GM21529 (cell line): ENCODE results near the gene PPP1R8.
"Not testable (repeated sequence)": the region's sequence is repeated elsewhere in the genome, so short reads cannot be mapped to it uniquely, and the experiment has no call there.

Experiments used
- ATAC-seq: cut with Tn5 transposase; IDR thresholded peaks from one replicate; pipeline ENCODE4 v1.9.1; 2021; ENCODE audit not compliant: unreplicated experiment

The PPP1R8 gene

DNA sequence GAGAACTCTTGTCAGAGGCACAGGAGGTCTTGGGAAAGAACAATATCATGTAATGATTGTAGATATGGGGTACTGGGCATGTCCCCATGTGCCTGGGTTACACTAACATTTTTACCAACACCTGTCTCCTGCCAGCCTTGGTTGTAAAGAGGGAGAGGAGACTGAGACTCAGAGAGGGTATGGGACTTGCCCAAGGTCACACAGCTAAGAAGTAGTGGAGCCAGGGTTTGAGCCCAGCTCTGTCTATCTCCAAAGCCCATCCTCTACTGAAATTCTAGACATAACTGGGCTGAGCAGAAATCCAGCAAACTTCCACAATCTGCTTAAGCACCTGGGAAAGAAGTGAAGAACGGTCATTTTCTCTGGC lies 39.1 kb downstream of the PPP1R8 start:
- no peak for ATAC-seq

DNA sequence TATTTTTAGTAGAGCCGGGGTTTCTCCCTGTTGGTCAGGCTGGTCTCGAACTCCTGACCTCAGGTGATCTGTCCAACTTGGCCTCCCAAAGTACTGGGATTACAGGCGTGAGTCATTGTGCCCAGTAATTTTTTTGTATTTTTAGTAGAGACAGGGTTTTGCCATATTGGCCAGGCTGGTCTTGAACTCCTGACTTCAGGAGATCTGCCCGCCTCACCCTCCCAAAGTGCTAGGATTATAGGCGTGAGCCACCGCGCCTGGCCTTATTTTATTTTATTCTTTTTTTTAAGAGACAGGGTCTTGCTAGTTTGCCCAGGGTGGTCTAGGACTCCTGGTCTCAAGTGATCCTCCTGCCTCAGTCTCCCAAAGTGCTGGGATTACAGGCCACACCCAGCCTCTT lies 40.5 kb downstream of the PPP1R8 start:
- ATAC-seq = not testable (repeated sequence)

DNA sequence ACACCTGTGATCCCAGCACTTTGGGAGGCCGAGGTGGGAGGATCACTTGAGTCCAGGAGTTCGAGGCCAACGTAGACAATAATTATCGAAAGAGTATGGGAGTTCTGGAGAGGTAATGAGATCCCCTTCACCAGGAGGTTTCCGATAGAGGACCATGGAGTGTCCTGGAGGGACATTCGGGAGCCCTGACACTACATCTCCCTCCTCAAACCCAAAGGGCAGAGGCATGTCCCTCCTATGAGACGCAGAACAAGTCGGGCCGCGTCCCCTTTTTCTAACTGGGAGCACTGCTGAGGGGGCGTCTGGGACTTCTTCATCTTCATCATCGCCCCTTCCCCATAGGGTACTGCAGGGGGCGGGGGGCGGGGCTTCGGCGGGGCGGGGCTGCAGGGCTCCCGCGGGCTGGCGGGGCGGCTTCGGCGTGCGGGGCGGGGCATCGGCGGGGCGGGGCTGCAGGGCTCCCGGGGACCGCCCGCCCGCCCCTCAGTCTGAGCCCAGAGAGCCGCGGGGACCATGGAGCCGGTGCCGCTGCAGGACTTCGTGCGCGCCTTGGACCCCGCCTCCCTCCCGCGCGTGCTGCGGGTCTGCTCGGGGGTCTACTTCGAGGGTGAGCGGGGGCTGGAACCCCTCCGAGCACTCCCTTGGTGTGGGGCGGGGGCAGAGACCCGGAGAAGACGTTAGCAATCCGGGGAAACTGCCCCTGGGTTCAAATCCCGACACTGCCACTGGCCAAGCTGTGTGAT lies 41.6 kb downstream of the PPP1R8 start, which contains the start of gene THEMIS2:
Gene THEMIS2 (plus strand): TSS at position 486 of the 743 bp plus-strand sequence. CDS start 28 bp downstream, at position 514.
- peak; percentile 29 for ATAC-seq

DNA sequence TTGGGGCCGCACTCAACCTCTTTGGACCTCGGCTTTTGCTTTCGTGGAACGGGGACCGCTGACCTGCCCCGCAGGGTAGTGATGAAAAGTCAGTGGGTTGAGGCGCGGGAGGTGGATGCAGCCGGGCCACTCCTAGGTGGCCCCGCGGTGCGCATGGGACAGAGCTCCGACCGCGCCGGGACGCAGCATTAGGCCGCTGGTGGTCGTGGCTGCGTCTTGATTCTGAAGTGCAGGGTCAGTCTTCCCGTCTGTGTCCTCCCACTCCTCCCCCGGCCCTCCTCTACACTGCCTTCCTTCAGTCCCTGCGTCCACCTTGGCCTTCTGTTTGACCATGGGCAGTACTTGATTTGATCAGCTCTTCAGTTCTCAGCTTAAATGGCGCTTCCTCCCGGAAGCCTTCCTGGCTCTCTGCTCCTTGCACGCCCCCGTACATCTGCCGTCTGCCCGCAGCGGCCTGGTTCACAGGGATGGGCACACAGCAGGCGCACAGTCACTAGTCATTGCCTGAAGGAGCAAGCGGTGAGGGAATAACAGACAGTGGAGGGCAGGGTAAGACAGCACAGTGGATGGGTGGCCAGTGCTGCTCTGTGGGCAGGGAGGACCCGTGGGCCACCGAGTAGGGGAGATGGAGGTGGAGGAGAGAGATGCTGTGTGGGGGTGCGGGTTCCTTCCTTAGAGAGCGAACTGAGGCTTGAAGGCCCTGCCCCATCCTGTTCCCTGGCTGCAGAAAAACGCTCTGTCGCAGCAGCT lies 42.4 kb downstream of the PPP1R8 start:
- peak; percentile 6 for ATAC-seq

DNA sequence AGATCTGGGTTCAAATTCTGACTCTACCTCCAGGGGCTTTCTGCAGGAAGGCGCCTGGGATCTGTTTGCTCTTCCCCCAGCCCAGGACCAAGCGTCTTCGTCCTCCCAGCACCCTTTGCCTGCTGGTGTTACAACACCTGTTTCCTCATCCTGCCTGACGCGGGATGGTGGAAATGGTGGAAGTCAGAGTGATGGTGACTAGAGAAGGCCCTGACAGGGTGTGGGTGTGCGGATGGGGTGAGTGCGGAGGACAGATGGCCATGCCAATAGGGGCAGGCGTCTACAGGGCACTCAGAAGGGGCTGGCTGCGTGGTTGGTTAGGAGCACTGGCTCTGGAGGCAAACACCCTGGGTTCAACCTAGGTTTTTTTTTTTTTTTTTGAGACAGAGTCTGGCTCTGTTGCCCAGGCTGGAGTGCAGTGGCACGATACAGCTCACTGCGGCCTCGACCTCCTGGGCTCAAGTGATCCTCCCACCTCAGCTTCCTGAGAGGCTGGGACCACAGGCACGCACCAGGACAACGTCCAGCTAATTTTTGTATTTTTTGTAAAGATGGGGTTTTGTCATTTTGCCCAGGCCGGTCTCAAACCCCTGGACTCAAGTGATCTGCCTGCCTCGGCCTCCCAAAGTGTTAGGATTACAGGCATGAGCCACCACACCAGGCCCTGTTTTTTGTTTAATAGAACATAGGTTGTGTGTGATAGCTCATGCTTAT lies 43.2 kb downstream of the PPP1R8 start:
- no peak for ATAC-seq

DNA sequence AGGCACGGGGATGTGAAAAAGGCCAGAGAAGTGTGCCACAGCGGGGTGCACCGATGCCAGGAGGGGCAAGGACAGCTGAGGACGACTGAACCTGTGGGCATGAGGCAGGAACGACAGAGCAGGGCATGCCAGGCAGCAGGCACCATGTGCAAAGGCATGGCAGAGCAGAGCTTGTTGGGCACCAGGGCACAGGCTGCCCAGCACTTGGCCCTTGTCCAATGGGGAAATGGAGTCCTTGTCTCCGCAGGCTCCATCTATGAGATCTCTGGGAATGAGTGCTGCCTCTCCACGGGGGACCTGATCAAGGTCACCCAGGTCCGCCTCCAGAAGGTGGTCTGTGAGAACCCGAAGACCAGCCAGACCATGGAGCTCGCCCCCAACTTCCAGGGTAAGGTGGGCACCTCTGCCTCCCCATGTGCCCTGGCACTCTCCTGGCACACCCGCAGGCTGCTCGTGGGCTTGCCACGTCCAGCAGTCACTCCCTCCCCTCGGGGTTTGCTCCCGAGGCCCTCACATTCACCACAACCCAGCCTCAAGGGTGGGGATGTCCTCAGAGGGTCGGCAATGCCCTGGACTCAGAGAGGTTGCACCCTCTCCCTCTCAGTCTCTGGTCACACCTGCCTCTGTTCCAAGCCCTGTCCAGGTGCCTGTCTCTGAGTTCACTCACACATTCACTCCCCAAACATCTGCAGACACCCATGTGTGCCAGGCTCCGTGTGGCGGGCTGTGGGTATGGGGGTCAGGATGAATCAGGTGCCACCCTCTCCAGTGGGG lies 45.9 kb downstream of the PPP1R8 start:
- no peak for ATAC-seq

DNA sequence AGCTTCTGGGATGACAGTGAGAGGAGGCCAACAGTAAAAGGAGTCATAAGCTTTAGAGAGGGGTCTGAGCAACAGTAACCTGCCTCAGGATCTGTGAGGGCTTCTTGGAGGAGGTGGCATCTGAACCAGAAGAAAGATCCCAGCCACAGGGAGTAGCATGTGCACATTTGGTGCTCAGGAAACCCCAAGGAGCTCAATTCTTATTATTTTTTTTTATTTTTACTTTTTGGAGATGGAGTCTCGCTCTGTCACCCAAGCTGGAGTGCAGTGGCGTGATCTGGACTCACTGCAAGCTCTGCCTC lies 46.5 kb downstream of the PPP1R8 start:
- no peak for ATAC-seq

DNA sequence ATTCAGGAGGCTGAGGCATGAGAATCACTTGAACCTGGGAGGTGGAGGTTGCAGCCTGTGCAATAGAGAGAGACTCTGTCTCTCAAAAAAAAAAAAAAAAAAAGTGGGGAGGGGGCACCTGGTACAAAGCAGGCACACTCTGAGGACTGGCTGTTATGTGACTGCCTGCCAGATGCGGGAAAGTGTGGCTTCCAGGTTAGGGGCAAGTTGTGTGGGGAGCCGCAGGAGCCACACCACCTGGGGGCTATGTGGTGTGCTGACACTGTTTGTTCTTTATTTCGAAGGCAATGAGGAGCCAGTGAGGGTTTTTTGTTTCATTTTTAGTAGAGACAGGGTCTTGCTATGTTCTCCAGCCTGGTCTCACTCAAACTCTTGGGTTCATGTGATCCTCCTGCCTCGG lies 47.5 kb downstream of the PPP1R8 start:
- no peak for ATAC-seq

DNA sequence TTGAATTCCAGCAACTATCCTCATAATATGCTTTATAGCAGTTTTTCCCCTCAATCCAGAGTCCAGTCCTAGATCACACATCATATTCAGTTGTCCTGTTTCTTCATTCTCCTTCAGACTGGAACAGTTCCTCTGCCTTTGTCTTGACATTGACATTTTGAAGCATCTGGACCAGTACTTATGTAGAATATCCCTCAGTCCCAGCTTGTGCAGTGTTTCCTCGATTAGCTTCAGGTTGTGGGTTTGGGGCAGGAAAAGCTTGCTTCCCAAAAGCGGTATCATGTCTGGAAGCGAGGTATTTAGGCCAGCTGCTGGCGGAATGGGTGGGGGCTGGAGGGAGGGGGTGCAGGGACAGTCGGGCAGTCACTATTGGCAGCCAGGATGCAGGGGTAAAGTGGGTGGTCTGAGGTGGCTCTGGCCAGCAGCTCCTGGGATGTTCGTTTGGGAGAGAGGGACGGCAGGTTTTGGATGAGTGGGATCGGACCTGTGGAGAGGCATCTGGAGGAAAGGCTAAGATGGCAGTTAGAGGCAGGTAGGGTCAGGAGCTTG lies 48.3 kb downstream of the PPP1R8 start:
- no peak for ATAC-seq

DNA sequence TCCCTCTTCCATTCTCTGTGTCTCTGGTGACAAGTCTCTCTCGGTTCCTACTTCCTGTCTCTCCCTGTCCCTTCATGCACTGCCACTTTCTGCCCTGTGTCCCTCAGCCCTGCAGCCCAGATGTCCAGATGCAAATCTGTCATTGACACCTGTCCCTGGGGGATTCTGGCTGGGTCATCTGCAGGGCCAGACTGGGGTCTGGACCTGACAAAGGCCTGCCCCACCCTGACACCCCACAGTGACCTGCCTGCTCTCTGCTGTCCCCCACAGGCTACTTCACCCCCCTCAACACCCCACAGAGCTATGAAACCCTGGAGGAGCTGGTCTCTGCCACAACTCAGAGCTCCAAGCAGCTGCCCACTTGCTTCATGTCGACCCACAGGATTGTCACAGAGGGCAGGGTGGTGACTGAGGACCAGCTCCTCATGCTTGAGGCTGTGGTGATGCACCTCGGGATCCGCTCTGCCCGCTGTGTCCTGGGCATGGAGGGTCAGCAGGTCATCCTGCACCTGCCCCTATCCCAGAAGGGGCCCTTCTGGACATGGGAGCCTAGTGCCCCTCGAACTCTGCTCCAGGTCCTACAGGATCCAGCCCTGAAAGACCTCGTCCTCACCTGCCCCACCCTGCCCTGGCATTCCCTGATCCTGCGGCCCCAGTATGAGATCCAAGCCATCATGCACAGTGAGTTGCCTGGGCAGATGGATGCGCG lies 48.9 kb downstream of the PPP1R8 start:
- ATAC-seq = no peak

DNA sequence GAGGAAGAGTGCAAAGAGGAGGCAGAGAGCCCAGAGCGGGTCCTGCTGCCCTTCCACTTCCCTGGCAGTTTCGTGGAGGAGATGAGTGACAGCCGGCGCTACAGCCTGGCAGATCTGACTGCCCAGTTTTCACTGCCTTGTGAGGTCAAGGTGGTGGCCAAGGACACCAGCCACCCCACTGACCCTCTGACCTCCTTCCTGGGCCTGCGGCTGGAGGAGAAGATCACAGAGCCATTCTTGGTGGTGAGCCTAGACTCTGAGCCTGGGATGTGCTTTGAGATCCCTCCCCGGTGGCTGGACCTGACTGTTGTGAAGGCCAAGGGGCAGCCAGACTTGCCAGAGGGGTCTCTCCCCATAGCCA lies 51.9 kb downstream of the PPP1R8 start:
- no peak for ATAC-seq

DNA sequence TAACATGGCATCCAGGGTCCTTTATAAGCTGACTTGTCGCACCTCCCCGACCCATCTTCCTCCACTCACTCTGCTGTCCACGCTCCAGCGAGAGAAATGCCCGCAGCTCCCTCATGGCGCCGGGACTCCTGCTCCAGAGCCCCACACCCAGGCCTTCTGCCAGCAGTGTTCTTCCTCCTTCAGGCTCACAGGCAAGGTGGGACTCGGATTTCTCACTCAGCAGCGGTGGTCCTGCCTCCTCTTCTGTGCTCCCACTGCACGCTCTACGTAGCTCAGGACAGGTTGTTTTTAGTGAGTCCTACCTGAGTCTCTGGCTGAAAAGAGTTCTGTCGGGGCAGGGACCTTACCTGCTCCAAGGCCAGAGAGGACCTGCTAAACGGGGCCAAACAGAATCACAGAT lies 53.0 kb downstream of the PPP1R8 start:
- no peak for ATAC-seq

DNA sequence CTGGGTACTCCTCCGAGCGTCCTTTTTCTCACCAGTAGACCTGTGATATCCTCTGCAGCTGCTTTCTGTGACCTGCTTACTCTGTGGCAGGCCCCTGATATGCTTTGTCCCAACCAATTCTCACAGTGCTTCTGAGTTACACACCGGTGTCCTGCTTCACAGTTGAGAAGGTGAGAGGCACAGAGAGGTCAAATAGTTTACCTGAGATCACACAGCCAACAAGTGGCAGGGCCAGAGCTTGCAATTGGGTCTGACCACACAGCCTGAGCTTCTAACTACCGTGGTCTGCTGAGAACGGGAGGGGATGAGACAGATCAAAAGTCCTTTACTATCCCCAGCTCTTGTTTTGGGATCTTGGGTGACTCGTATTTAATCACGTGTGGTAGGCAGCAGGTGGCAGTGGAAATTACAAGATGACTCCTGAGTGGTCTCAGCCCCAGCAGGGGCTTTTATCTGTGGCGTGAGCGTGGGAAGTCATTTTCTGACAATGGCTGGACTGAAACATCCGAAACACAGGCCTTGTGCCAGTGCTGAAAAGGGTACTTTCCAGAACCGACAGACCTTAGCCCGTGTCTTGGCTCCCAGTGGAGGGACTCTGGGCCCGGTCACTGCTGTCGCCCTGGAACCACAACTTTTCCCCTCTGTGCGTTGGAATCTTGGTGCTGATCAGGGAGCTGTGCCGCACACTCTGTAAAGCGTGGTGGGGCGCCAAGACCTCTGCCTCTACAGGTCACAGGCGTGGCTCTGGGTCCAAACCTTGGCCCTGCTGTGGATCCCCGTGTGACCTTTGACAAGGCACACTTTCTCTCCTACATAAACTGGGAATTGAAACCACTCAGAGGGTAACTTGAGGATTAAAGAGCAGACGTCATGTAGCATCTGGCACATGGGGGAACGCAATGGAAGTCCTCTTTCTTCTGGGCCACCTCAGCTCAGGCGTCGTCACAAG lies 53.7 kb downstream of the PPP1R8 start:
- ATAC-seq = peak; percentile 50

DNA sequence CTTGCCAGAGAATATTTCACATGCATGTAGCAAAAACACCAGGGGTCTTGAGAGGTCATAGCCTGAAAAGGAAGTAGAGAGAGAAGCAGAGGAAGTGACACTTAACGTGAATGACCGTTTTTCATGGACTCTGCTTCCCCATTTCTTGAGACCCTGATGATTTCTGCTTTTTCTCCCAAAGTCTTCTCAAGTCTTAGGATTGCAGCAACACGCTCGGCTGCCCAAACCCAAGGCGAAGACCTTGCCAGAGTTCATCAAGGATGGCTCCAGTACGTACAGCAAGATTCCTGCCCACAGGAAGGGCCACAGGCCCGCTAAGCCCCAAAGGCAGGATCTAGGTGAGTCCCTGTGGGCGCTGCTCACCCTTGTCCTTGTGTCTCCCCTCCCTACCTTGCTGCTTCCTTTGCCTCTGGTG lies 54.5 kb downstream of the PPP1R8 start:
- no peak for ATAC-seq

DNA sequence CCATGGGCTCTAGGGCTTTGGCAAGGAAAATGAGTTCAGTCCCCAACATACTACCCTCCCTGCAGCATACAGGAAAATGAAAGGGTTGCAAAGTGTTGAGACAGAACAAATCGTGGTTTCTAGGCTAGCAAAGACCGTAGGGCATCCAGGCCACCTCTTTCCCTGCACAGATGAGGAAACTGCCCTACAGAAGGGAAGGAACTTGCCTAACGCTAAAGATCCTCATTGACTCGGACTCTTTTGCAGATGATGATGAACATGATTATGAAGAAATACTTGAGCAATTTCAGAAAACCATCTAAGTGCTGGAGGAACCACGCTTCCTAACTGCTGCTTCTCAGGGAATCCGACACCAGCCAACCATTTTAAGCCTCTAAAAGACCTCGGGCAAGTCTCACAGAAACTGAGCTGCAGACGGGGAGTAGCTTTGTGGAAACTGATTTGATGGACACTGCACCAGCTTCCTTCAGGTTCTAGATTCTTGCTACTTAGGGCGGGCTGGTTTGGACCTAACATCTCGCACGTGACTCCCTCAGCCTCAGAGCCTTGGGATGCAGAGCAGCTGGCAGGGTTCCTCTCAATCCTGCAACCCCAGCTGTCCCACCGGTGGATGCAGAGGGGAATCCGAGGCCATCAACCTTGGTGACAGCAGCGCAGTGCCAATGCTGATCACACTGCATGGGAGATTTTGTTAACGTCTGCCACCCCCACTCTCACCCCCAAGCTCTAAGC lies 55.2 kb downstream of the PPP1R8 start:
- ATAC-seq = no peak

DNA sequence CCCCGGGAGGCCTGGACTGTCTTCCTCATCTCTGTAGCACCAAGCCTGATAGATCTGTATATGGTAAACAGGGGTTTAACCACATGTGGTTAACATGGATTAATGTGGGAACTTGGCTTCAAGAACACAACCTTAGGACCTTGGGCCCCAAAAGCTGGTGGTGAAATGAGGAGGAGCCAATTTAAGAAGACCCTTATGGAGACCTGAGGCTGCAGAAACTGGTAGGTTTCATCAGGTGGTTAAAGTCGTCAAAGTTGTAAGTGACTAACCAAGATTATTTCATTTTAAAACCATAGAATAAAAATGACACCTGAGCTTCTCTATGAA lies 55.7 kb downstream of the PPP1R8 start:
- no peak for ATAC-seq

DNA sequence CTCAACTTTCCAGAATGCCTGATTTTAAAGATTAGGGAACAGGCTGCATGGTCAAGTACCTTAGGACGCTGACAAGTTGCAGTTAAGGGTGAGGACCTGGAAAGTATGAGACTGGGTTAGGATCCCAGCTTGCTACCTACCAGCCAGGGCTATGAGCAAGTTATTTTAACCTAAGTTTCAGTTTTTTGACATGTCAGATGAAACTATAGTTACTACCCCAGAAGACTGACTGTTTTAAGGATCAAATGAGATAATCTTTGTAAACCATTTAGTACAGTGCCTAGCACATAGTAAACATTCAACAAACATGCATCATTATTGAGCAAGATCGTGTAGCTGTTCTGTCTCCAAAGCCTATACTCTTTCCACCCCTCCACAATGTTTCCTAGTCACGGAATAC lies 56.2 kb downstream of the PPP1R8 start:
- no peak for ATAC-seq

DNA sequence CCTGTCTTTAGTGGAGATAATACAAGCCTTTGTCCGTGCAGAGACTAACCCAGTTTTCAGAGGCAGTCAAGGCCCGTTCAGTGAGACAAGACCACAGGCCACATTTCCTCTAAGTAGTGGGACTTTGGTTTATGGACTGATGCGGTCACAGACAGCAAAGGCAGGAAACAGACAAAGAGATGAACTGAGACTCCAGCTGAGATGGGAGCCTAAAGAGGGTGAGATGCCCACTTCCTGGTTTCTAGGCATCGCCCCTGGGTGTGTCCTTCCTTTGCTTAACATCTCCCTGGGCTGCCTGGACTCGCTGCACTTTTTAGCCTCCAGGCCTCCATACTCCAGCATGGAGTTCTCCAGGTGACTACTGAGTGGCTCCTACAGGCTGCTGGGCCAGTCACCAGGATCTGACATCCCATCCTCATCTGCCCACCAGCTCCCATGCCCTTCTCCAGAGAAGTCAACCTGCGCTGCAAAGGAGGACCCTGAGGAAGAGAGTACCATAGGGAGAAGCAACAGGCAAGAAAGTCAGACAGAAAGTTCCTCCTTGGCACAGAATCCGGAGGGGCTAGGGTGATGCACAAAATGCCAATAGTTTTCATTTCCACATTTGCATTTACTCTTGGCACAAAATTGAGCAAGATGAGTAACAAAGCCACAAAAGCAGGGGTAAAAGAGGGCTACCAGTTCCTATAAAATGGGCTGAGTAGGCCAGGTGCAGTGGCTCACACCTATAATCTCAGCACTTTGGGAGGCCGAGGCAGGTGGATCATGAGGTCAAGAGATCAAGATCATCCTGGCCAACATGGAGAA lies 56.8 kb downstream of the PPP1R8 start:
- ATAC-seq = peak; percentile 23
